Uterus (tissue), 4 donors: ENCODE data around the gene GGTA1. TPM values are rescaled to one million over a fixed set of nuclear protein-coding genes. Genes with fewer than 3 reads are reported as not detected.
A peak's percentile ranks its signal among the peaks of the same experiment; 100 is the strongest.

Experiments
- DNase-seq, 2 donors: peaks; one replicate each; pipeline ENCODE4 v3.0.0-alpha.2; 2019 to 2020
- H3K27ac ChIP-seq, 2 donors: fragments of 200-600 bp; sonication (generic); 1 replicate in 1 of 2; 2 replicates in 1 of 2; pipeline ENCODE4 v1.5.1; 2016 to 2018
- H3K27me3 ChIP-seq, 2 donors: fragments of 200-600 bp; sonication (generic); one replicate each; pipeline ENCODE4 v1.5.1; 2018 to 2019; ENCODE audit warnings: control low read depth in 1 of 2
- H3K36me3 ChIP-seq, 2 donors: fragments of 200-600 bp; sonication (generic); one replicate each; pipeline ENCODE4 v1.5.1; 2019; ENCODE audit warnings: control low read depth in 1 of 2
- H3K4me1 ChIP-seq, 2 donors: fragments of 200-600 bp; sonication (generic); one replicate each; pipeline ENCODE4 v1.5.1; 2018 to 2019; ENCODE audit warnings: control low read depth in 1 of 2
- H3K4me3 ChIP-seq, 2 donors: fragments of 200-600 bp; sonication (generic); 1 replicate in 1 of 2; 2 replicates in 1 of 2; pipeline ENCODE4 v1.5.1; 2018 to 2019; ENCODE audit warnings: mild to moderate bottlenecking in 1 of 2
- H3K9me3 ChIP-seq, 2 donors: fragments of 200-600 bp; sonication (generic); one replicate each; pipeline ENCODE4 v1.5.1; 2019; ENCODE audit warnings: control low read depth in 1 of 2
- POLR2A ChIP-seq, 2 donors: fragments of 450-650 bp; IDR thresholded peaks; one replicate each; pipeline ENCODE4 v1.6.1; 2016; ENCODE audit warnings: antibody characterized with exemption in 2 of 2, mild to moderate bottlenecking in 1 of 2, moderate library complexity in 1 of 2
- intact Hi-C: fragments of 100-400 bp; cut with DNase I; formaldehyde crosslinking; loops from one replicate; pipeline ENCODE4 v1.15.1; 2023; ENCODE audit warnings: low total_unique reads
- total RNA-seq, 4 donors: library from RNA; depleted of rRNA in 3 of 4; stranded (reverse); fragments of >200 nt in 3 of 4; gene quantifications; one replicate each; pipeline versions ENCODE4 v1.1.0 to v1.2.4, GENCODE V29; 2014 to 2023
- TF ChIP-seq, protein P1 (sequence below), 4 experiments: fragments of 200-600 bp in 2 of 4; fragments of 450-650 bp in 2 of 4; sonication (generic) in 2 of 4; IDR thresholded peaks; one replicate each; pipeline ENCODE4 v1.5.1; 2016 to 2019; ENCODE audit warnings: antibody characterized with exemption in 4 of 4, mild to moderate bottlenecking in 2 of 4, moderate library complexity in 1 of 4
- donor health status: DM: yes; HTN: yes; CAD: no.

GGTA1 gene
- total RNA-seq, 4 donors from 2014 or later: 0.77 to 16.3 (median 6.0) TPM

DNA sequence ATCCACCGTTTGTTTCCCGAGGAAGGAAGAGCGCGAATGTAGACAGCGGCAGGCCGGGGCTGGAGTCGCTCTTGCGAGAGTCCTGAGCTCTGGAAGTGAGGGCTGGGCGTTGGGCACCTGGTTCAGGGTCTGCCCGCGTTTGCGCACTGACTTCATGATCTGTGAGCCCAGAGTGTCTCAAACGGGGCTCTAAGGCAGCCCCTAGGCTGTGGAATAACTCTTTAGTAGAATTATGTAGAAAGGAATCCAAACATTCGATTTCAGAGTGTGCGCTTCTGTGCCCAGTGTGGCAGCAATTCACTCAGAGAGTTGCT is 478 bp upstream of the GGTA1 start:
- Histone ChIP-seq H3K9me3 (no peaks in the 10 kb centered on the region), H3K27ac (peak overlapping the region; percentile 62 to 74), H3K36me3 (no peaks in the 10 kb centered on the region), H3K4me3 (peak overlapping the region; percentile 38 to 44), H3K4me1 (peaks cover 0 to 6% of the 10 kb centered on the region in 2 donors), H3K27me3 (no peaks in the 10 kb centered on the region)
- intact Hi-C loops: no loop called here
- no peak for TF ChIP-seq POLR2A (IDR thresholded peaks at IDR 0.05)
- TF ChIP-seq, protein P1, sequence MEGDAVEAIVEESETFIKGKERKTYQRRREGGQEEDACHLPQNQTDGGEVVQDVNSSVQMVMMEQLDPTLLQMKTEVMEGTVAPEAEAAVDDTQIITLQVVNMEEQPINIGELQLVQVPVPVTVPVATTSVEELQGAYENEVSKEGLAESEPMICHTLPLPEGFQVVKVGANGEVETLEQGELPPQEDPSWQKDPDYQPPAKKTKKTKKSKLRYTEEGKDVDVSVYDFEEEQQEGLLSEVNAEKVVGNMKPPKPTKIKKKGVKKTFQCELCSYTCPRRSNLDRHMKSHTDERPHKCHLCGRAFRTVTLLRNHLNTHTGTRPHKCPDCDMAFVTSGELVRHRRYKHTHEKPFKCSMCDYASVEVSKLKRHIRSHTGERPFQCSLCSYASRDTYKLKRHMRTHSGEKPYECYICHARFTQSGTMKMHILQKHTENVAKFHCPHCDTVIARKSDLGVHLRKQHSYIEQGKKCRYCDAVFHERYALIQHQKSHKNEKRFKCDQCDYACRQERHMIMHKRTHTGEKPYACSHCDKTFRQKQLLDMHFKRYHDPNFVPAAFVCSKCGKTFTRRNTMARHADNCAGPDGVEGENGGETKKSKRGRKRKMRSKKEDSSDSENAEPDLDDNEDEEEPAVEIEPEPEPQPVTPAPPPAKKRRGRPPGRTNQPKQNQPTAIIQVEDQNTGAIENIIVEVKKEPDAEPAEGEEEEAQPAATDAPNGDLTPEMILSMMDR (IDR thresholded peaks at IDR 0.05): no peak
- no peak for DNase-seq

DNA sequence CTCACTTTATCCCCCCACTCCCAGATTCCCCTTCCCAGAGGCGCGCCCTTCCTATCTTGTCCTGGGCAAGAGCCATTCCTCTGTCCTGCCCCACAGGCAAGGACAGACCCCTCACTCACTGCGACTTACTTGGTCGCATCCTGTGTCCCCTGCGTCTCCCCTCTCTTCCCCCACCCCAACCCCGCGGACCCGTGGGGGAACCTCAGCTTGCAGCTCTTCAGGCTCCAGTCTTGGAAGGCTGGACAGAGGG is 542 bp downstream of the GGTA1 start:
- Histone ChIP-seq H3K4me3 (peak overlapping the region; percentile 38 to 44), H3K27me3 (no peaks in the 10 kb centered on the region), H3K4me1 (peaks cover 0 to 6% of the 10 kb centered on the region in 2 donors), H3K9me3 (no peaks in the 10 kb centered on the region), H3K36me3 (no peaks in the 10 kb centered on the region), H3K27ac (peak overlapping the region; percentile 62 to 74)
- no peak for TF ChIP-seq POLR2A (IDR thresholded peaks at IDR 0.05)
- TF ChIP-seq, protein P1 (IDR thresholded peaks at IDR 0.05): no peak
- DNase-seq: no peak
- intact Hi-C loops: no loop called here

DNA sequence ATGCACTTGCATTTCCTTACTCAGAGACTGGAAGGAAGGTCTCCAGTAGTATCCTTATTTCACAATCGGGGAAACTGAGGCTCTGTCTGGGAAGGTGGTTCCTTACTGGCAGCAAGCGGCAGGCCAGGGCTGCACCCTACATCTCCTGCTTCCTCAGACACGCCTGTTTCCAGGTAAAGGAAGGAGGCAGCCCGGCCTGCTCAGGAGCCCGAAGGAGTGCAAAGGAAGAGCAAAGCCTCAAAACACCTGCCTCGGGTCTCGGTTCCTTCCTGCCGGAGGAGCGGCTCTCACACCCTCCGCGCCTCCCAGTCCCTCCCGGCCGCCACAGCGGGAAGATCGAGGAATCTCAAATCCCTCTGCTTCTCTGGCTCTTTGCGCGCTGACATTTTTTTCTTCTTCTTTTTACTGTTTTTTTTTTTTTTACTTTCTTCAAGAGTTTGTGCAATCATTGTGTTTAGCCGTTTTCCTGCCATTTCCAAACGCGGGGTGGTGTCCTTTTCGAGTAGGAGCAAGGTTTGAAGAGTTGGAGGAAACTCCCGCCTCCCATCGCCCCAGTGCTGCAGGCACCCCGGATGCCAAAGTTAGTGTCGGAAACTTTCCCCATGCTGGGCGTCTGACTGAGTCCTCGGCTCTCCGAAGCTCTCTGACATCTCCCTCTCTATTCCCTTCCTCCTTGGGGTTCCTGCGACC is 1.0 kb downstream of the GGTA1 start:
- Histone ChIP-seq H3K27ac (peak overlapping the region; percentile 62 to 74), H3K4me1 (peaks cover 0 to 6% of the 10 kb centered on the region in 2 donors), H3K36me3 (no peaks in the 10 kb centered on the region), H3K4me3 (peak overlapping the region; percentile 38 to 44), H3K9me3 (no peaks in the 10 kb centered on the region), H3K27me3 (no peaks in the 10 kb centered on the region)
- TF ChIP-seq POLR2A (IDR thresholded peaks at IDR 0.05): no peak
- TF ChIP-seq, protein P1 (IDR thresholded peaks at IDR 0.05): no peak
- peak; percentile 30 to 46 for DNase-seq
- intact Hi-C loops: no loop called here

DNA sequence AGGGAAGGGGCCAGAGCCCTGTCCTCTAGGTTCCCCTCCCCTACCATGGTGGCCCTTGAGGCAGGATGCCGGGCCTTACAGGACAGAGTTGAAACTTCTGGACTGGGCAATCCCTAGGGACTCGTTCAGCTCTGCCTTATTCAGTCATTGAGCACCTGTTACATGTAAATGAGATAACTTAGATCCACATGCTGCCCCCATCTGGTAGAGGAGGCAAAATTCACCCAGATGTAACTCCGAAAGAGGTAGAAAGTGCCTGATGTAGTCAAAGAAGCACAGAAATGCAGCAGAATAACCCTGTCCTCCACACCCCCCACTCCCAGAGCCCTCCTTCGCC is 1.5 kb downstream of the GGTA1 start:
- intact Hi-C loops: no loop called here
- no peaks in the 10 kb centered on the region for H3K36me3 ChIP-seq
- peaks cover 0 to 6% of the 10 kb centered on the region in 2 donors for H3K4me1 ChIP-seq
- H3K27ac ChIP-seq: peak overlapping the region; percentile 62 to 74
- no peak for TF ChIP-seq POLR2A (IDR thresholded peaks at IDR 0.05)
- TF ChIP-seq, protein P1 (IDR thresholded peaks at IDR 0.05): peak; percentile 45 to 66 (median 54)
- no peaks in the 10 kb centered on the region for H3K27me3 ChIP-seq
- DNase-seq: peak; percentile 30 to 59
- H3K4me3 ChIP-seq: peak overlapping the region; percentile 38 to 44
- H3K9me3 ChIP-seq: no peaks in the 10 kb centered on the region

DNA sequence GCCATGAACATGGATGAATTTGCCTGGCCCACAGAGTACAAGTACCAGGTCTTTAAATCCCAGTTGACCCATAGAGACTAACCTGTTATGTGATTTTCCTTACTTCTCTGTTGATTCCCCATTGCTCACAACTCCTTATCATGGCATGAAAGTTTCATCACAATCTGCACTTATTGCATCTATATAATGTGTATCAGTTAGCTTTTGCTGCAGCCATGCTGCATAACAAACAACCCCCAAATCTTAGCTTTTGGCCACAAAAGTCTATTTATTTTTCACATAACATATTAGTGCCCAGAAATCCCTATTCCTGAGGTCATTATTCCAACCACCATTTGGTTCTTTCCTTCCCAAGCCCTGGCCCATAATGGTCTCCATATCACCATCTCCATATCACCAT is 3.7 kb downstream of the GGTA1 start:
- peaks cover 0 to 6% of the 10 kb centered on the region in 2 donors for H3K4me1 ChIP-seq
- no peaks in the 10 kb centered on the region for H3K27me3 ChIP-seq
- intact Hi-C loops: no loop called here
- H3K9me3 ChIP-seq: no peaks in the 10 kb centered on the region
- no peak for DNase-seq
- no peak overlapping the region for H3K27ac ChIP-seq
- H3K4me3 ChIP-seq: no peak overlapping the region
- TF ChIP-seq, protein P1 (IDR thresholded peaks at IDR 0.05): no peak
- TF ChIP-seq POLR2A (IDR thresholded peaks at IDR 0.05): no peak
- no peaks in the 10 kb centered on the region for H3K36me3 ChIP-seq
